Dedifferentiated amniotic fluid mesenchymal stem cell (primary cell): Measurements from ENCODE around the gene KCTD2.

ENCODE experiments used
- DNase-seq: peaks from one replicate; pipeline ENCODE4 v3.0.0-alpha.2; 2016; ENCODE audit errors: extremely low spot score

The KCTD2 gene

GRCh38 chr17:75099881-75100595 lies 53.0 kb downstream of the KCTD2 start:
- no peak for DNase-seq

- no peak for DNase-seq
Observed at GRCh38 chr17:75102385-75102821, 55.4 kb downstream of the KCTD2 start.

GRCh38 chr17:75103601-75104554 lies 56.9 kb downstream of the KCTD2 start:
- no peak for DNase-seq

GRCh38 chr17:75105126-75106080 lies 58.4 kb downstream of the KCTD2 start:
- DNase-seq: no peak

GRCh38 chr17:75108193-75108592 lies 61.2 kb downstream of the KCTD2 start:
- no peak for DNase-seq

GRCh38 chr17:75109046-75109406 lies 62.0 kb downstream of the KCTD2 start:
- no peak for DNase-seq

GRCh38 chr17:75109407-75110233 lies 62.6 kb downstream of the KCTD2 start, which contains the start of gene ARMC7:
TSS of gene ARMC7 (plus strand) at chr17:75109969. CDS start at chr17:75110289, 320 bp downstream.
- peak; percentile 58 for DNase-seq

- no peak for DNase-seq
Observed at GRCh38 chr17:75110234-75110937, 63.4 kb downstream of the KCTD2 start.

- DNase-seq: no peak
Observed at GRCh38 chr17:75111777-75112335, 64.8 kb downstream of the KCTD2 start.

GRCh38 chr17:75113798-75114551 lies 67.0 kb downstream of the KCTD2 start:
- peak; percentile 84 for DNase-seq

GRCh38 chr17:75114552-75115314 lies 67.7 kb downstream of the KCTD2 start:
- DNase-seq: no peak
